Measurements from ENCODE around the gene PRKN.

GRCh38 chr6:162730502-162730901, 2.9 kb upstream of the PRKN start:
- no peak for TF ChIP-seq CTCF (IDR thresholded peaks at IDR 0.05 in 8 of 11, conservative IDR thresholded peaks at IDR 0.05 in 3 of 11)
- no peak for TF ChIP-seq POLR2AphosphoS5 (IDR thresholded peaks at IDR 0.05)
- no peak for TF ChIP-seq POLR2A (IDR thresholded peaks at IDR 0.05)
